Suprapubic skin (tissue), 3 donors: ENCODE data around the gene C2orf42.

ENCODE experiments used
- POLR2A ChIP-seq, 2 donors: fragments of 450-650 bp; IDR thresholded peaks; one replicate each; pipeline ENCODE4 v1.6.1; 2017; ENCODE audit warnings: antibody characterized with exemption in 2 of 2, mild to moderate bottlenecking in 2 of 2, moderate library complexity in 2 of 2
- TF ChIP-seq, protein P1 (sequence below), 2 donors: fragments of 200-600 bp in 1 of 2; fragments of 450-650 bp in 1 of 2; sonication (generic) in 1 of 2; IDR thresholded peaks; one replicate each; pipeline ENCODE4 v1.5.1; 2016 to 2019; ENCODE audit warnings: antibody characterized with exemption in 2 of 2, mild to moderate bottlenecking in 1 of 2, moderate library complexity in 1 of 2

- TF ChIP-seq, protein P1, sequence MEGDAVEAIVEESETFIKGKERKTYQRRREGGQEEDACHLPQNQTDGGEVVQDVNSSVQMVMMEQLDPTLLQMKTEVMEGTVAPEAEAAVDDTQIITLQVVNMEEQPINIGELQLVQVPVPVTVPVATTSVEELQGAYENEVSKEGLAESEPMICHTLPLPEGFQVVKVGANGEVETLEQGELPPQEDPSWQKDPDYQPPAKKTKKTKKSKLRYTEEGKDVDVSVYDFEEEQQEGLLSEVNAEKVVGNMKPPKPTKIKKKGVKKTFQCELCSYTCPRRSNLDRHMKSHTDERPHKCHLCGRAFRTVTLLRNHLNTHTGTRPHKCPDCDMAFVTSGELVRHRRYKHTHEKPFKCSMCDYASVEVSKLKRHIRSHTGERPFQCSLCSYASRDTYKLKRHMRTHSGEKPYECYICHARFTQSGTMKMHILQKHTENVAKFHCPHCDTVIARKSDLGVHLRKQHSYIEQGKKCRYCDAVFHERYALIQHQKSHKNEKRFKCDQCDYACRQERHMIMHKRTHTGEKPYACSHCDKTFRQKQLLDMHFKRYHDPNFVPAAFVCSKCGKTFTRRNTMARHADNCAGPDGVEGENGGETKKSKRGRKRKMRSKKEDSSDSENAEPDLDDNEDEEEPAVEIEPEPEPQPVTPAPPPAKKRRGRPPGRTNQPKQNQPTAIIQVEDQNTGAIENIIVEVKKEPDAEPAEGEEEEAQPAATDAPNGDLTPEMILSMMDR (IDR thresholded peaks at IDR 0.05): no peak
- TF ChIP-seq POLR2A (IDR thresholded peaks at IDR 0.05): no peak
Measured at GRCh38 chr2:70118798-70119454, 71.9 kb downstream of the C2orf42 start.
